Ishikawa (cell line): ENCODE measurements around the gene ZNF778.

ENCODE experiments used
- CEBPB ChIP-seq: IDR thresholded peaks from 2 replicates; pipeline ENCODE4 v1.6.1; 2012
- CREB1 ChIP-seq: IDR thresholded peaks from 2 replicates; pipeline ENCODE4 v1.6.1; 2012; ENCODE audit warnings: low read depth
- EGR1 ChIP-seq: IDR thresholded peaks from 2 replicates; pipeline ENCODE4 v1.6.1; 2012
- EP300 ChIP-seq: IDR thresholded peaks from 2 replicates; pipeline ENCODE4 v1.6.1; 2012; ENCODE audit warnings: borderline replicate concordance
- FOXM1 ChIP-seq: IDR thresholded peaks from 2 replicates; pipeline ENCODE4 v1.6.1; 2012; ENCODE audit warnings: low read depth, borderline replicate concordance
- NFIC ChIP-seq: IDR thresholded peaks from 2 replicates; pipeline ENCODE4 v1.6.1; 2012
- RAD21 ChIP-seq: IDR thresholded peaks from 2 replicates; pipeline ENCODE4 v1.6.1; 2012; ENCODE audit warnings: low read depth
- TAF1 ChIP-seq: IDR thresholded peaks from 2 replicates; pipeline ENCODE4 v1.6.1; 2012; ENCODE audit warnings: low read depth, mild to moderate bottlenecking
- TCF12 ChIP-seq: IDR thresholded peaks from 2 replicates; pipeline ENCODE4 v1.6.1; 2012; ENCODE audit warnings: low read depth
- TEAD4 ChIP-seq: IDR thresholded peaks from 2 replicates; pipeline ENCODE4 v1.6.1; 2012
- YY1 ChIP-seq: IDR thresholded peaks from 2 replicates; pipeline ENCODE4 v1.6.1; 2012; ENCODE audit warnings: low read depth
- ZBTB7A ChIP-seq: IDR thresholded peaks from 2 replicates; pipeline ENCODE4 v1.6.1; 2012; ENCODE audit warnings: low read depth
- TF ChIP-seq, protein P1 (sequence below): IDR thresholded peaks from 2 replicates; pipeline ENCODE4 v1.6.1; 2012
- TF ChIP-seq, protein P2 (sequence below): IDR thresholded peaks from 2 replicates; pipeline ENCODE4 v1.6.1; 2012
- TF ChIP-seq, protein P3 (sequence below): IDR thresholded peaks from 2 replicates; pipeline ENCODE4 v1.6.1; 2012; ENCODE audit warnings: low read depth, mild to moderate bottlenecking

The ZNF778 gene

DNA sequence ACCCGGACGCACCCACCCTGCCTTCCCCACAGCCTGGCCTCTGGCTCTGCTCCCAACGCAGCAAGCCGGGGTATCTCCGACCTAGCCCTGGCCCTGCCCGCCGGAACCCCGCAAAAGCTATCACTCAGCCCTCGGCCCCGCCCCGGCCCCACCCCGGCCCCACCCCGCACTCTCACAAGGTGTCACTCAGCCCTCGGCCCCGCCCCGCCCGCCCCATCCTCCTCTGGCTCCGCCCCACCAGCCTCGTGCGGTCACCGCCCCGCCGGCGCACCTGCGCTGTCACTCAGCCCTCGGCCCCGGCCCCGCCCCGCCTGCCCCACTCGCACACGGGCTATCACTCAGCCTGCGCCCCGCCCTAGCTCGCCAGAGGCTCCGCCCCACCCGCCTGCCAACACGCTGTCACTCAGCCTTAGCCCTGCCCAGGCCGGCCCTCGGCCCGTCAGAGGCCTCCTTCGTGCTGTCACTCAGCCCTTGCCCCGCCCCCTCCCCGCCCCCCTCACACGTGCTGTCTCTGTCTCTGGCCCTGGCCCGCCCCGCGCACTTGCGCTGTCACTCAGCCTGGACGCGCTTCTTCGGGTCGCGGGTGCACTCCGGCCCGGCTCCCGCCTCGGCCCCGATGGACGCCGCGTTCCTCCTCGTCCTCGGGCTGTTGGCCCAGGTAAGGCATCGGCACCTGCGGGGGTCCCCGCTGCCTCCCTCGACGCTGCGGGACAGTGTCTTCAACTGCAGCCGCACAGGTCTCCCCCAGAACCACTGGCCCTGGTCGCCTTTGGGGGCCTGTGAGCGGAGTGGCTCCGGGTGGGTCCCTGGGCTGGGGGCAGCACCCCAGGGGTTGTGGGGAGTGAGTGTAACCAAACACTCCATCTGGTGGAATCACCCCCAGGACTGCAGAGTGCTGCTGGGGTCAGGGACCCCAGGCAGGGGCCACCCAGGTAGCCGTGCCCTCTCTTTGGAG, 46.0 kb upstream of the ZNF778 start, which contains the start of gene CDH15:
CDH15 (plus strand) TSS at position 533 of the 955 bp plus-strand sequence; CDS start at position 617, 84 bp downstream.
- TF ChIP-seq CREB1: no peak; the same call in 1 of the 2 replicates
- TF ChIP-seq FOXM1: no peak
- TF ChIP-seq, protein P1, sequence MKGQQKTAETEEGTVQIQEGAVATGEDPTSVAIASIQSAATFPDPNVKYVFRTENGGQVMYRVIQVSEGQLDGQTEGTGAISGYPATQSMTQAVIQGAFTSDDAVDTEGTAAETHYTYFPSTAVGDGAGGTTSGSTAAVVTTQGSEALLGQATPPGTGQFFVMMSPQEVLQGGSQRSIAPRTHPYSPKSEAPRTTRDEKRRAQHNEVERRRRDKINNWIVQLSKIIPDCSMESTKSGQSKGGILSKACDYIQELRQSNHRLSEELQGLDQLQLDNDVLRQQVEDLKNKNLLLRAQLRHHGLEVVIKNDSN: peak; percentile 60; the same call in 1 of the 2 replicates
- TF ChIP-seq TCF12: no peak
- TF ChIP-seq, protein P2, sequence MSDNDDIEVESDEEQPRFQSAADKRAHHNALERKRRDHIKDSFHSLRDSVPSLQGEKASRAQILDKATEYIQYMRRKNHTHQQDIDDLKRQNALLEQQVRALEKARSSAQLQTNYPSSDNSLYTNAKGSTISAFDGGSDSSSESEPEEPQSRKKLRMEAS: peak; percentile 74; the same call in 1 of the 2 replicates

DNA sequence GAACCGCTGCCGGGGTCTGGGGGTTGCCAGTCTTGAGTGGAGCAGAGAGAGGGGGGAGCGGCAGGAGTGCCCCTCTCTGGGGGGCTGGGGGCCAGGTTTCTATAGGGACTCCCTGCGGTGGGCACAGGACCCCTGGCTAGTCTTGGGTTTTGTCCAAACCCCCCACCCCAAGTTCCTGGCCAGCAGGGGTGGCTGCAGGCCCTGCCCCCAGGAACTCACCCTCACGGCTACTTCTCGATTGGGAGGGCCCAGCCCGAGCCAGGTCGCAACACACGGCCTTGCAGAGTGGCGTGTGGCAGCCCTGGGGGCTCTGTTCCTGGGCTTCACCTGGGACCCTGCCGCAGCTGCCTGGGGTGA, 45.4 kb upstream of the ZNF778 start:
- TF ChIP-seq CREB1 (no peak), TEAD4 (no peak), RAD21 (no peak), ZBTB7A (no peak)

DNA sequence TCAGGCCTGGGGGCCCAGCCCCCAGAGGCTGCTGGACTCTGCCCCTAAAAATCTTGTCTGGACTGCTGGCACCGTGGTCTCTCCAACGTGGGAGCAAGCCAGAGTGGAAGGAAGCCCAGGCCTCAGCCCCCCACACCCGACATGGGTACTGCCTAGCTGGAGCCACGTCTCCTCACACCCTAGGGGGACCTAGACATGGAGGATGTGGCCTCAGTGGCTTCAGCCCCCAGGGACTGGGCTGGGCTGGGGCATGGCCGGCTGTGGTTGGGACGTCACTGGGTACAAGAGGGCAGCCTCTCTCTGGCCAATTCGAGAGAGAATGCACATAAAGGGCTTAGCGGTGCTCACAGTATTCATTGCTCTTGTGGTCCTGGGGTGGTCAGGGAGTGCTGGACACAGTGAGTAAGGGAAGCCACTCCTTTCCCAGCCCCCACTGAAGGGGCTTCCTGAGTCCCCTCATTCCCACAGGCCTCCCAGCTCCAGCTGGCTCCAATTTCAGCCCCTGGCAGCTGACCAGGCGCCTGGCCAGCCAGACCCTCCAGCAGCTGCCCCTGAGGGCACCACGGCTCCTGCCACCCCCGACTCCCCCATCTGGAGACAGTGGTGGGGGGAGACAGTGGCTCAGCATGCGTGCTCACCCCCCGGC, 44.9 kb upstream of the ZNF778 start:
- TF ChIP-seq TCF12 (no peak), TAF1 (no peak), TEAD4 (no peak), RAD21 (no peak), EP300 (no peak), EGR1 (no peak), YY1 (no peak), FOXM1 (no peak), CEBPB (no peak), ZBTB7A (no peak), NFIC (no peak), CREB1 (no peak)
- TF ChIP-seq, protein P2: no peak
- TF ChIP-seq, protein P3, sequence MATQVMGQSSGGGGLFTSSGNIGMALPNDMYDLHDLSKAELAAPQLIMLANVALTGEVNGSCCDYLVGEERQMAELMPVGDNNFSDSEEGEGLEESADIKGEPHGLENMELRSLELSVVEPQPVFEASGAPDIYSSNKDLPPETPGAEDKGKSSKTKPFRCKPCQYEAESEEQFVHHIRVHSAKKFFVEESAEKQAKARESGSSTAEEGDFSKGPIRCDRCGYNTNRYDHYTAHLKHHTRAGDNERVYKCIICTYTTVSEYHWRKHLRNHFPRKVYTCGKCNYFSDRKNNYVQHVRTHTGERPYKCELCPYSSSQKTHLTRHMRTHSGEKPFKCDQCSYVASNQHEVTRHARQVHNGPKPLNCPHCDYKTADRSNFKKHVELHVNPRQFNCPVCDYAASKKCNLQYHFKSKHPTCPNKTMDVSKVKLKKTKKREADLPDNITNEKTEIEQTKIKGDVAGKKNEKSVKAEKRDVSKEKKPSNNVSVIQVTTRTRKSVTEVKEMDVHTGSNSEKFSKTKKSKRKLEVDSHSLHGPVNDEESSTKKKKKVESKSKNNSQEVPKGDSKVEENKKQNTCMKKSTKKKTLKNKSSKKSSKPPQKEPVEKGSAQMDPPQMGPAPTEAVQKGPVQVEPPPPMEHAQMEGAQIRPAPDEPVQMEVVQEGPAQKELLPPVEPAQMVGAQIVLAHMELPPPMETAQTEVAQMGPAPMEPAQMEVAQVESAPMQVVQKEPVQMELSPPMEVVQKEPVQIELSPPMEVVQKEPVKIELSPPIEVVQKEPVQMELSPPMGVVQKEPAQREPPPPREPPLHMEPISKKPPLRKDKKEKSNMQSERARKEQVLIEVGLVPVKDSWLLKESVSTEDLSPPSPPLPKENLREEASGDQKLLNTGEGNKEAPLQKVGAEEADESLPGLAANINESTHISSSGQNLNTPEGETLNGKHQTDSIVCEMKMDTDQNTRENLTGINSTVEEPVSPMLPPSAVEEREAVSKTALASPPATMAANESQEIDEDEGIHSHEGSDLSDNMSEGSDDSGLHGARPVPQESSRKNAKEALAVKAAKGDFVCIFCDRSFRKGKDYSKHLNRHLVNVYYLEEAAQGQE: no peak
- TF ChIP-seq, protein P1: no peak

DNA sequence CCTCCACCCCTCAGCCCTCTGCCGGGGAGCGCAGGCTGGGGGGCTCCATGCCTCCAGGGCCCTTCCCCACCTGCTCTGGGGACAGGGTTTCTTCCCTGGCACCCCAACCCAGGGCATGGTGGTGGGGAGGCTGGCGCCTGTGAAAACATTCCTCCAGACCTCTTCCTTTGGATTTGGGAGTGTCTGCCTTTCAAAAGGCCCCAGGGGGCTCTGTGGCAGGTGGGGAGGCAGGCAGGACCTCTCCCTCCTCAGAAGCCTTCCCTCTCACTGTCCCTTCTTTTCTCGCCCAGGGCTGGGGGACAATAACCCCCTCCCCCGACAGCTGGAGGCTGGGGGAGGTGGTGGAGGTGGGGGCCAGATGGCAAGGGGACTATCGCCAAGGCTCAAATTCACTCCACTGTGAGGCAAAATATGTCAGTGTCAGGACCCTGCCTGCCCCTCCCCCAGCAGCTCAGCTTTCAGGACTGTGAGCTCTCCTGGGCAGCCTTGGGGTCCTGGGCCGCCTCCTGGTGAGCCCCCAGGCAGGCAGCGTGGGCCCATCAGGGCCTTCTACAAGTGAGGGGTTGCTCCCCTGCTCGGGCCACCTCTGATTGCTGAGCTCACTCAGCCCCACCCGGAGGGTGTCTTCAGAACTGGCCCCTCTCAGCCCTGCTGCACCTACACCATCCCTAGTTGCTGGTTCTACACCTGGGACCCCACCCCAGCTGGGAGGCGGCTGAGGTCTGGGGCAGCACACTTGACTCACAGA, 44.2 kb upstream of the ZNF778 start:
- TF ChIP-seq TAF1: no peak

DNA sequence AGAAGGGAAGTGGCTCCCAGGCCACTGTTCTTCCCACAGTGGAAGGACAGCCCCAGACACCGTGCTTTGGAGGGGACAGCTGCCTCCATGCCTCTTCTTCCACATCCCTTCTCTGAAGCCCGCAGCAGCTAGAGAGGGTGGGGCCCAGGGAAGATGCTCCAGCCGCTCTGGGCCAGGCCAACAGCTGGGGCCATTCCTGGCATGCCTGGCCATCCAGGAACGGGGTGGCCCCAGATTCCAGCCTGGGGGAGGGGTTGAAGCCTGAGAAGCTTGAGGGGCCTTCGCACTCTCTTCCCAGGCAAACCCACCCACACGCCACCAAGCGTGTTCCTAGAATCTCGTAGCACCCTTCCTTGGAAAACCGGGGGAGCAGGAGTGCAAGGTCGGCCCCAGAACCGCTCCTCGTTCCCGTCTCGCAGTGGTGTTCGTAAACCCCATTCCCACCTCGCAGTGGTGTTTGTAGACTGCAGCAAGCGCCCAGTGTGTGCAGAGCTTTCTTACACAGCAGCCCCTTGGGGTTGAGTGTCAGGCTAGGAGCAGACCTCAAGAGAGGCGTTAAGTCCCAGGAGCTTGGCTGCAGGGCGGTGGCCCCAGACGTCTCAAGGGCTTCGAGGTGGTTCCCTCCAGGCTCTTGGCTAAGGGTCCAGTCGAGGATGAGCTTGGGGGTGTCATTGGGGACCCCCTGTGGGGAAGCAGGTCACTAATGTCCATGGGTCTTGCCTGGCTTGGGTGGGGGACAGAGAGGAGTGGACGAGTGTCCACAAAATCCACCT, 43.3 kb upstream of the ZNF778 start:
- TF ChIP-seq EGR1 (no peak), FOXM1 (no peak), ZBTB7A (no peak), TEAD4 (no peak), RAD21 (no peak), CEBPB (no peak), YY1 (no peak), TCF12 (no peak), EP300 (no peak), NFIC (no peak), TAF1 (no peak)
- TF ChIP-seq, protein P2: no peak
- TF ChIP-seq, protein P3: no peak
- TF ChIP-seq, protein P1: no peak
